ENCODE data around the gene BBS7. TPM values are rescaled to one million over a fixed set of nuclear protein-coding genes. Genes with fewer than 3 reads are reported as not detected.

Gene BBS7
- total and polyA plus RNA-seq, 10 of the 15 experiments (the other 5 are each of a cell fraction or from before 2014, with no cell fraction given), result 5.2 to 15.2 (median 9.0) TPM

- BruUV-seq (replicated peaks), result no TSS peak
- CTCF ChIA-PET, result no interaction called here
Measured at GRCh38 chr4:121806411-121806810, 63.9 kb downstream of the BBS7 start.

More at GRCh38 chr4:121806411-121806810, 63.9 kb downstream of the BBS7 start:
- POLR2A ChIA-PET, result interaction anchor here (0.6 to 0.9 kb wide), 3 partner anchors 12 to 114 kb away, joined by 3 read pairs; no protein-coding TSS in a partner anchor
- Histone ChIP-seq H3K79me2 (ENCODE audit: control insufficient read depth, insufficient read depth, low read length) (peaks cover 33% of the 10 kb centered on the region), H3K9ac (ENCODE audit: control insufficient read depth, insufficient read depth, low read length) (no peak overlapping the region), H3K27ac (ENCODE audit: control insufficient read depth, insufficient read depth) (no peak overlapping the region), H3K9me3 (replicated peaks; ENCODE audit: control insufficient read depth, insufficient read depth, low read length) (no peaks in the 10 kb centered on the region), H3K4me3 (no peak overlapping the region), H3K4me2 (ENCODE audit: control insufficient read depth, insufficient read depth) (no peak overlapping the region), H2AFZ (ENCODE audit: control insufficient read depth, low read depth, low read length) (no peak overlapping the region), H3K27me3 (replicated peaks in 1 of 2; ENCODE audit: control insufficient read depth in 2 of 2, insufficient read depth in 2 of 2, low read length in 1 of 2) (no peaks in the 10 kb centered on the region), H3K4me1 (ENCODE audit: control insufficient read depth, insufficient read depth, low read length) (no peaks in the 10 kb centered on the region), H4K20me1 (ENCODE audit: control insufficient read depth, insufficient read depth) (no peaks in the 10 kb centered on the region), H3K36me3 (ENCODE audit: control insufficient read depth in 2 of 2, insufficient read depth in 2 of 2, low read length in 1 of 2) (peaks cover 0 to 28% of the 10 kb centered on the region in 2 experiments; a peak in 3 of 4 replicates)
- DNase-seq (ENCODE audit: low read depth, low spot score) (no peak), ATAC-seq (no peak), FAIRE-seq (no peak)
- SMC1A ChIA-PET (ENCODE audit: uncharacterized antibody, unreplicated experiment), result interaction anchor here (0.7 to 1.4 kb wide), 3 partner anchors 10 to 213 kb away, joined by 3 read pairs; no protein-coding TSS in a partner anchor
- intact Hi-C loops (cut with micrococcal nuclease; ENCODE audit: unreplicated experiment), result no loop called here
- in situ Hi-C loops (cut with MboI), result no loop called here
- 99% methylated on average over 4 of the region's 4 CpGs for WGBS (ENCODE audit: insufficient coverage, insufficient replicate concordance, low lambda C conversion rate, missing lambda C conversion rate)
- TF ChIP-seq ELK1 (IDR thresholded peaks at IDR 0.05; ENCODE audit: low read depth, low read length) (no peak), USF2 (IDR thresholded peaks at IDR 0.05; ENCODE audit: borderline replicate concordance, low read depth, low read length) (no peak), RBBP5 (conservative IDR thresholded peaks at IDR 0.05) (no peak), IKZF2 (IDR thresholded peaks at IDR 0.05) (no peak)
- RAD21 ChIA-PET (ENCODE audit: unreplicated experiment), result no interaction called here
